GM21576 (cell line): Measurements from ENCODE around the gene CRTAP.
"Not testable (repeated sequence)": the region's sequence is repeated elsewhere in the genome, so short reads cannot be mapped to it uniquely, and the experiment has no call there.

Source experiments
- ATAC-seq: cut with Tn5 transposase; IDR thresholded peaks from one replicate; pipeline ENCODE4 v1.9.1; 2021; ENCODE audit warnings: mild to moderate bottlenecking, moderate library complexity; ENCODE audit not compliant: unreplicated experiment

CRTAP gene

DNA sequence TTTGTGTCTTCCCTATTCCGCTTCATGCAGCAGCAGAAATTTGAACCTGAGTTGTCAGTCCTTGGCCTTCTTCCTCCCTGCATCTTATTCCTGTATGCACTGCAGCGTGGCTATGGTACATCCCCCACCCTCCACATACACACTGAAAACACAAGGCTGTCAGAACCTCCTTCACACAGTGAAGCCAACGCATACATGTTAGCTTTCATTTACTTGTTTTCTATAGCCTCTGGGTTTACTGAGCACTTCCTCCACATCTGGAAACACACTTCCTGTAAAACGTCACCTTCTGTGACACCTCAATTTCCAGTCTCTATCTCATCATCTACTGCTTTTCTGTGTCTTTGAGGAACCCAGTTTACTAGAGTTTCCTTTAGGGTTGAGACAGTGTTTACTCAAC, 57.8 kb downstream of the CRTAP start:
- no peak for ATAC-seq

GRCh38 chr3:33173103-33173502, 59.3 kb downstream of the CRTAP start:
- ATAC-seq: no peak

DNA sequence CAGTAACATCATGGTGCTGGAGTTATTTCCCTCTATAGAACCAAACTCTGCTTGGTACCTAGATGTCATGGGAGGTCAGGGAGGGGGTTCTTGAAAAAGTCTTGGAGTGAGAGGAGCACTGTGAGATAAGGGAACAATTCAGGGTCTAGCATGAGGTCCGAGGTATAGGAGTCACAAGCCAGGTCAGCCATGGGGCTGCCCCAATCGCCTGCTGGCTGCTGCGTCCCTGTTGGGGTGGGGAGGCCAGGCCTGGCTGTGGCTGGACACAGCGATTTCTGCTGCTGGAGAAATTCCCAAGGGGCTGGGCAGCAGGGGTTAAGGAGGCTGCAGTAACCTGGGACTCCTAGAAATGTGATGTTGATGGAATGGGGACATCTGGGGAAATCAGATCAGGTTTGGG, 59.9 kb downstream of the CRTAP start:
- ATAC-seq: no peak

- ATAC-seq: no peak
Measured at GRCh38 chr3:33174095-33174494, 60.3 kb downstream of the CRTAP start.

DNA sequence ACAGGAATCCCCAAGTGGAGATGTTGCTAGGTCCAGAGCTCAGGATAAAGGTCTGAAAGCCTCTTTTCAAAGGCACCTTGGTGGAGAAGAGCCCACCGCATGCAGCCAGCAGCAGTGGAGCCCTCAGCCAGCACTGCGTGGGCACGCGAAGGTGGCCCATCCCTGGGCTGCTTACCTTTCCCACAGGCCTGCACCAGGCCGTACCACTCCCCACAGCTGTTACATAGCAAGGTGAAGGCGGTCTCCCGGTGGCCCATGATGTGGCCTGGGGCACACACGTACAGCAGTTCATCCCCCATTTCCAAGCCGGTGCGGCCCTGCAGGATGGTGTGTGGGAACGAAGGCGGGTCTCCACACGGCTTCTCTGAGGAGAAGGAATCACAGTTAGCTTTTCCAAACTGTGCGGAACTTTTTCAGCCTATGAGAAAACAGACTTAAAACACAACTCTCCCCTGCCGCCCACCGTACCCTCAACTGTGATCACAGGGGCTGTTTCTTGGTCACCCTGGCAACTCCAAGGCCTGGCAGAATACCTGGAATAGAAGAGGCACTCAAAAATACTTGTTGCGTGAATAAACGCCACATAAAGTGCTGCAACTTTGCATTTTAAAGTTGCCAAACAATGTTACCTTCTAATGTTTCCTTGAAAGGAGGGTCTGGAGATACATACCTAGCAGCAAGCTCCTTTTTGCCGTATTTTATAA, 61.0 kb downstream of the CRTAP start:
- no peak for ATAC-seq

DNA sequence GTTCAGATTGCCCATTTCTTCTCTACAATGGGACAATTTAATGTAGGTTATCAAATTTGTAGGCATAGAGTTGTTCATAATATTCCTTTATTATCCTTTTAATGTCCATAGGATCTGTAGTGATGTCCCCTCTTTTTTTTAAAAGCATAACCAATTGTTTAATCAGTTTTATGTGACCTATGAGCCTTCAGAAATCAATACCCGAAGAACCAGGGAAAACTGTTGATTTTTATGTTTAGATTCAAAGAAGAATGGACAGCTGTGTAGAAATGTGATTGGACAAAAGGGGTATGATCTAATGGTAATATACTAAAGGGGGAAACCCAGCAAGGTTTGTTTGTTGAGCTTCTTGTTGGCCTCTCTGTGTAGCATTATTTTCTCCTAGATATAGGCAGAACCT, 65.3 kb downstream of the CRTAP start:
- ATAC-seq: no peak

DNA sequence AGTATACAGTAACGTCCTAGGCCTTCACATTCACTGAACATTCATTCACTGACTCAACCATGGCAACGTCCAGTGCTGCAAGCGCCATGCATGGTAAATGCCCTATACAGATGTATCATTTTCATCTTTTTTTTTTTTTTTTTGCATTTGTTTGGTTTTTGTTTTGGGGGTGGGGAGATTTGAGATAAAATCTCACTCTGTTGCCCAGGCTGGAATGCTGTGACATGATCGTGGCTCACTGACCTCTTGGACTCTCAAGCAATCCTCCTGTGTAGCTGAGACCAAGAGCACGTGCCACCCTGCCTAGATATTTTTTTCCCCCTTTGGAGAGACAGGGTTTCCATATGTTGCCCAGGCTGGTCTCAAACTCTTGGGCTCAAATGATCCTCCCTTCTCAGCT, 67.4 kb downstream of the CRTAP start:
- no peak for ATAC-seq

DNA sequence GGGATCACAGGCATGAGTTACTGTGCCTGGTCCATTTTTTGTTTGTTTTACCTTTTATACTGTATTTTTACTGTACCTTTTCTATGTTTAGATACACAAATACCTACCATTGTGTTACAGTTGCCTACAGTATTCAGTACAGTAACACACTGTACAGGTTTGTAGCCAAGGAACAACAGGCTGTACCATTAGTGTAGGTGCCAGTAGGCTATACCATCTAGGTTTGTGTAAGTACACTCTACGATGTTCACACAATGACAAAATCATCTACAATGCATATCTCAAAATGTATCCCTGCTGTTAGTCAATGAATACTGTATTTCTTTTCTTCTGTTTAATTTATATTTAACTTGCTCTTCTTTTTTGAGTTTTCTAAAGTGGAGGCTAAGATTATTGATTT, 67.8 kb downstream of the CRTAP start:
- not testable (repeated sequence) for ATAC-seq

DNA sequence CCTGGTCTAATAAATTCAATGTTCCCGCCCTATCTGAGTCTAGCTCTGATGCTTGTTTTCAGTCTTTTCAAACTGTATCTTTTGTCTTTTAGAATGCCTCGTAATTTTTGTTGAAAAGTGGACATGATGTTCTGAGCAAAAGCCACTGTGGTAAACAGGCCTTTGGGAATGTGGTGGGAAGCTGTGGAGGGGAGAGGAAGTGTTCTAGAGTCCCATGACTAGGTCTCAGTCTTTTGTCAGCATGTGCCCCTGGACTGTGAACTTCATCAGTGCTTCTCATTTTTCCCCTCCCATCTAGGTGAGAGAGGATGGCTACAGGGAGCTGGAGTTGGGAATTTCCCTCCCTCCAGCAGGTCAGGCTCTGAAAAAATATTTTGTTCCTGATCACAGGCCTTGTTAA, 71.0 kb downstream of the CRTAP start:
- ATAC-seq: no peak

- no peak for ATAC-seq
Measured at GRCh38 chr3:33186524-33187367, 72.9 kb downstream of the CRTAP start.

DNA sequence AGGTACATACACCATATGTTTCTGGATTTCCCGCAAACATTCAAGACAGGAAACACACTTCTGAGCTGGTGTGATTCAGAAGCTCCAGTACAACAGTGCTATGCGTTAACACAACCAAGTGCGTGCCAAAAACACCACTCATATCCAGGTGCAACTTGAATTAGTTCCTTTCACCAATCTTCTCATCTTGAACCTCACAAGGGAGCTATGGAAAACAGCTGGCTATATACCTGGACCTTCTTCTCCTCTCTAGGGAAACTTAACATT, 73.5 kb downstream of the CRTAP start:
- no peak for ATAC-seq

DNA sequence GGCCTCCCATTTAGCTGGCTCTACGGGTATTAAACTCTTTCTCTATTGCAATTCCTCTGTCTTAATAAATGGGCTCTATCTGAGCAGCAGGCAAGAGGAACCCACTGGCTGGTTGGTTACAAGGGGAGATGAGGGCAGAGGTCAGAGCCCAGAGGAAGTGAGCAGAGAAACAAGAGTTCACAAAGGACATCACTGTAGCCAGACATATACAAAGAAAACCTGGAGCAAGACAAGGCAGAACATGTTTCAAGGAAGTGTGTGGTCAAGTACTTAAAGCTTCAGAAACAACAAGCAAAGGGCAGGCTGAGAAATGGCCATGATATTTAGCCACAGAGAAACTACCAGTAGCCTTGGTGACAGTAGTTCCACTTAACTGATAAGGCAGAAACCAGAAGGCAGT, 80.5 kb downstream of the CRTAP start:
- no peak for ATAC-seq

- ATAC-seq: no peak
Measured at GRCh38 chr3:33196538-33196937, 82.7 kb downstream of the CRTAP start.
